ENCODE results near the gene TSPAN17. TPM values are rescaled to one million over a fixed set of nuclear protein-coding genes. Genes with fewer than 3 reads are reported as not detected.
A peak's percentile ranks its signal among the peaks of the same experiment; 100 is the strongest.

The TSPAN17 gene
- total RNA-seq, 1 donor from 2014 or later: 49.8 TPM

- Mint-ChIP-seq H3K9me3 (ENCODE audit: low read depth) (no peaks in the 10 kb centered on the region), H3K27ac (ENCODE audit: unreplicated experiment) (no peak overlapping the region), H3K4me3 (ENCODE audit: unreplicated experiment) (peak overlapping the region; percentile 16), H3K27me3 (ENCODE audit: low read depth) (peaks cover 31% of the 10 kb centered on the region), H3K4me1 (ENCODE audit: low read depth) (peaks cover 20% of the 10 kb centered on the region), H3K36me3 (ENCODE audit: low read depth) (no peaks in the 10 kb centered on the region)
- DNase-seq (ENCODE audit: low spot score): no peak
- TF ChIP-seq CTCF (IDR thresholded peaks at IDR 0.05): no peak
Measured at GRCh38 chr5:176618783-176619182, 28.5 kb upstream of the TSPAN17 start.

GRCh38 chr5:176619203-176619568 lies 28.1 kb upstream of the TSPAN17 start:
- H3K9me3 Mint-ChIP-seq (ENCODE audit: low read depth): no peaks in the 10 kb centered on the region
- peak; percentile 65 for TF ChIP-seq CTCF (IDR thresholded peaks at IDR 0.05)
- H3K4me1 Mint-ChIP-seq (ENCODE audit: low read depth): peaks cover 16% of the 10 kb centered on the region
- peak overlapping the region; percentile 16 for H3K4me3 Mint-ChIP-seq (ENCODE audit: unreplicated experiment)
- DNase-seq (ENCODE audit: low spot score): no peak
- no peak overlapping the region for H3K27ac Mint-ChIP-seq (ENCODE audit: unreplicated experiment)
- H3K36me3 Mint-ChIP-seq (ENCODE audit: low read depth): no peaks in the 10 kb centered on the region
- peaks cover 35% of the 10 kb centered on the region for H3K27me3 Mint-ChIP-seq (ENCODE audit: low read depth)

- Mint-ChIP-seq H3K27ac (ENCODE audit: unreplicated experiment) (no peak overlapping the region), H3K27me3 (ENCODE audit: low read depth) (peaks cover 37% of the 10 kb centered on the region), H3K36me3 (ENCODE audit: low read depth) (no peaks in the 10 kb centered on the region), H3K4me1 (ENCODE audit: low read depth) (peaks cover 15% of the 10 kb centered on the region), H3K9me3 (ENCODE audit: low read depth) (no peaks in the 10 kb centered on the region), H3K4me3 (ENCODE audit: unreplicated experiment) (peak overlapping the region; percentile 49)
- TF ChIP-seq CTCF (IDR thresholded peaks at IDR 0.05): peak; percentile 21
- no peak for DNase-seq (ENCODE audit: low spot score)
Measured at GRCh38 chr5:176619569-176620332, 27.5 kb upstream of the TSPAN17 start.

GRCh38 chr5:176620333-176620981 lies 26.8 kb upstream of the TSPAN17 start:
- no peak for DNase-seq (ENCODE audit: low spot score)
- no peak for TF ChIP-seq CTCF (IDR thresholded peaks at IDR 0.05)
- Mint-ChIP-seq H3K27me3 (ENCODE audit: low read depth) (peaks cover 38% of the 10 kb centered on the region), H3K36me3 (ENCODE audit: low read depth) (no peaks in the 10 kb centered on the region), H3K4me1 (ENCODE audit: low read depth) (peaks cover 11% of the 10 kb centered on the region), H3K4me3 (ENCODE audit: unreplicated experiment) (peak overlapping the region; percentile 49), H3K27ac (ENCODE audit: unreplicated experiment) (peak overlapping the region; percentile 36), H3K9me3 (ENCODE audit: low read depth) (no peaks in the 10 kb centered on the region)

- Mint-ChIP-seq H3K27me3 (ENCODE audit: low read depth) (peaks cover 43% of the 10 kb centered on the region), H3K4me1 (ENCODE audit: low read depth) (peaks cover 11% of the 10 kb centered on the region), H3K36me3 (ENCODE audit: low read depth) (no peaks in the 10 kb centered on the region), H3K4me3 (ENCODE audit: unreplicated experiment) (no peak overlapping the region), H3K9me3 (ENCODE audit: low read depth) (no peaks in the 10 kb centered on the region), H3K27ac (ENCODE audit: unreplicated experiment) (no peak overlapping the region)
- DNase-seq (ENCODE audit: low spot score): no peak
- TF ChIP-seq CTCF (IDR thresholded peaks at IDR 0.05): no peak
Measured at GRCh38 chr5:176621661-176622079, 25.6 kb upstream of the TSPAN17 start.
